GM12872 (cell line): ENCODE data around the gene ADAMTS20.

Experiments
- CTCF ChIP-seq: IDR thresholded peaks from 3 replicates; pipeline ENCODE4 v1.5.1; 2011; ENCODE audit warnings: low read depth, mild to moderate bottlenecking, low read length, moderate library complexity; ENCODE audit not compliant: insufficient read depth

ADAMTS20 gene

GRCh38 chr12:43345023-43345422, 207.0 kb downstream of the ADAMTS20 start:
- TF ChIP-seq CTCF, result no peak

- TF ChIP-seq CTCF, result peak; percentile 74
Measured at GRCh38 chr12:43338848-43339526, 213.0 kb downstream of the ADAMTS20 start.

- TF ChIP-seq CTCF, result no peak
Measured at GRCh38 chr12:43337571-43338444, 214.2 kb downstream of the ADAMTS20 start.

- peak; percentile 39; the same call in 2 of the 3 replicates for TF ChIP-seq CTCF
Measured at GRCh38 chr12:43336962-43337555, 214.9 kb downstream of the ADAMTS20 start.

GRCh38 chr12:43333644-43334043, 218.4 kb downstream of the ADAMTS20 start:
- no peak for TF ChIP-seq CTCF

- no peak for TF ChIP-seq CTCF
Measured at GRCh38 chr12:43332977-43333640, 218.9 kb downstream of the ADAMTS20 start.

GRCh38 chr12:43331935-43332334, 220.1 kb downstream of the ADAMTS20 start:
- TF ChIP-seq CTCF, result no peak
